Superior temporal gyrus (tissue), 1 donor: ENCODE data around the gene GALNT7.
"Not testable (repeated sequence)": the region's sequence is repeated elsewhere in the genome, so short reads cannot be mapped to it uniquely, and the experiment has no call there.

ENCODE experiments used
- DNase-seq: peaks from one replicate; pipeline ENCODE4 v3.0.0-alpha.2; 2016; ENCODE audit errors: extremely low spot score

GALNT7 gene

GRCh38 chr4:173165706-173166105, 2.9 kb upstream of the GALNT7 start:
- DNase-seq = no peak

GRCh38 chr4:173166491-173166890, 2.1 kb upstream of the GALNT7 start:
- no peak for DNase-seq

GRCh38 chr4:173167758-173168395, 734 bp upstream of the GALNT7 start:
- no peak for DNase-seq

GRCh38 chr4:173169178-173169427, 492 bp downstream of the GALNT7 start:
- DNase-seq = no peak

GRCh38 chr4:173169428-173170181, 994 bp downstream of the GALNT7 start:
- peak; percentile 47 for DNase-seq

- peak; percentile 47 for DNase-seq
These were observed 1.7 kb downstream of the GALNT7 start for GRCh38 chr4:173170182-173170778.

GRCh38 chr4:173171098-173171497, 2.5 kb downstream of the GALNT7 start:
- DNase-seq = no peak

- DNase-seq = no peak
These were observed 3.4 kb downstream of the GALNT7 start for GRCh38 chr4:173171987-173172386.

GRCh38 chr4:173174184-173174583, 5.6 kb downstream of the GALNT7 start:
- DNase-seq = no peak

- DNase-seq = no peak
These were observed 6.0 kb downstream of the GALNT7 start for GRCh38 chr4:173174594-173175012.

GRCh38 chr4:173176010-173176409, 7.4 kb downstream of the GALNT7 start:
- DNase-seq = no peak

- DNase-seq = no peak
These were observed 8.6 kb downstream of the GALNT7 start for GRCh38 chr4:173177232-173177631.

GRCh38 chr4:173178144-173178543, 9.5 kb downstream of the GALNT7 start:
- DNase-seq = no peak

- no peak for DNase-seq
These were observed 13.2 kb downstream of the GALNT7 start for GRCh38 chr4:173181848-173182247.

- no peak for DNase-seq
These were observed 13.8 kb downstream of the GALNT7 start for GRCh38 chr4:173182403-173182802.

GRCh38 chr4:173183659-173184247, 15.1 kb downstream of the GALNT7 start:
- DNase-seq = not testable (repeated sequence)

GRCh38 chr4:173185847-173186510, 17.4 kb downstream of the GALNT7 start:
- no peak for DNase-seq

- DNase-seq = no peak
These were observed 19.1 kb downstream of the GALNT7 start for GRCh38 chr4:173187732-173188131.

GRCh38 chr4:173188648-173189047, 20.0 kb downstream of the GALNT7 start:
- DNase-seq = no peak

- DNase-seq = no peak
These were observed 20.6 kb downstream of the GALNT7 start for GRCh38 chr4:173189117-173189693.

- no peak for DNase-seq
These were observed 23.0 kb downstream of the GALNT7 start for GRCh38 chr4:173191623-173192041.
